DND-41 (cell line): Measurements from ENCODE around the gene NLRP9.
"Not testable (repeated sequence)": the region's sequence is repeated elsewhere in the genome, so short reads cannot be mapped to it uniquely, and the experiment has no call there.

Experiments used
- ATAC-seq: fragments of 200-7000 bp; cut with Tn5 transposase; 3 replicates; pipeline ENCODE4 v1.9.1; 2021; ENCODE audit warnings: low read depth; ENCODE audit not compliant: insufficient read depth
- DNase-seq: peaks from one replicate; pipeline ENCODE4 v3.0.0-alpha.2; 2020
- H2AFZ ChIP-seq: 2 replicates; pipeline ENCODE4 v1.6.0; 2012; ENCODE audit warnings: low read depth, low read length
- H3K27ac ChIP-seq: 2 replicates; pipeline ENCODE4 v1.5.1; 2012; ENCODE audit warnings: low read length, inconsistent platforms
- H3K27me3 ChIP-seq: fragments of 200-600 bp; sonication (generic); 2 replicates; pipeline ENCODE4 v1.6.0; 2012; ENCODE audit warnings: low read length, mild to moderate bottlenecking, inconsistent platforms; ENCODE audit not compliant: insufficient read depth, poor library complexity
- H3K36me3 ChIP-seq: 2 replicates; pipeline ENCODE4 v1.5.1; 2012; ENCODE audit warnings: low read length, inconsistent platforms; ENCODE audit not compliant: insufficient read depth
- H3K4me1 ChIP-seq: 2 replicates; pipeline ENCODE4 v1.5.1; 2012; ENCODE audit warnings: mild to moderate bottlenecking, low read length; ENCODE audit not compliant: insufficient read depth
- H3K4me2 ChIP-seq: 2 replicates; pipeline ENCODE4 v1.6.0; 2012; ENCODE audit warnings: mild to moderate bottlenecking, moderate library complexity, low read length, inconsistent platforms; ENCODE audit not compliant: insufficient read depth
- H3K4me3 ChIP-seq, 2 experiments: fragments of 200-600 bp in 1 of 2; shearing (Covaris generic) in 1 of 2; 2 replicates each; pipeline ENCODE4 v1.5.1; 2012 to 2016; ENCODE audit warnings: inconsistent platforms in 2 of 2, low read length in 2 of 2, mild to moderate bottlenecking in 2 of 2, low read depth in 1 of 2, moderate library complexity in 1 of 2
- H3K79me2 ChIP-seq: 2 replicates; pipeline ENCODE4 v1.6.0; 2012; ENCODE audit warnings: low read length, inconsistent platforms; ENCODE audit not compliant: insufficient read depth
- H3K9ac ChIP-seq: 2 replicates; pipeline ENCODE4 v1.6.0; 2012; ENCODE audit warnings: low read depth, mild to moderate bottlenecking, inconsistent platforms, low read length, moderate library complexity
- H3K9me3 ChIP-seq: 2 replicates; pipeline ENCODE4 v1.5.1; 2012; ENCODE audit warnings: low read length, moderate library complexity, mild to moderate bottlenecking, inconsistent platforms; ENCODE audit not compliant: insufficient read depth, severe bottlenecking
- H4K20me1 ChIP-seq: 2 replicates; pipeline ENCODE4 v1.6.0; 2012; ENCODE audit warnings: low read length; ENCODE audit not compliant: insufficient read depth
- CTCF ChIP-seq: IDR thresholded peaks from 2 replicates; pipeline ENCODE4 v1.5.1; 2012; ENCODE audit warnings: borderline replicate concordance, low read length, moderate library complexity, mild to moderate bottlenecking; ENCODE audit not compliant: poor library complexity, severe bottlenecking; ENCODE audit errors: extremely low read depth
- EZH2 ChIP-seq: IDR thresholded peaks from 3 replicates; pipeline ENCODE4 v1.6.1; 2012; ENCODE audit warnings: borderline replicate concordance, low read depth, mild to moderate bottlenecking, moderate library complexity, low read length, inconsistent platforms; ENCODE audit not compliant: severe bottlenecking

The NLRP9 gene

GRCh38 chr19:55750715-55751114, 12.5 kb upstream of the NLRP9 start:
- Histone ChIP-seq H3K4me1 (no peaks in the 10 kb centered on the region), H3K4me2 (no peak overlapping the region)

GRCh38 chr19:55730378-55730777, 7.8 kb downstream of the NLRP9 start:
- not testable (repeated sequence) for ATAC-seq, H3K27me3 ChIP-seq, H3K27ac ChIP-seq, H3K79me2 ChIP-seq, H3K36me3 ChIP-seq, H3K9ac ChIP-seq, H3K9me3 ChIP-seq, DNase-seq, H4K20me1 ChIP-seq, H3K4me2 ChIP-seq, H3K4me1 ChIP-seq, H2AFZ ChIP-seq, H3K4me3 ChIP-seq

More at GRCh38 chr19:55750715-55751114, 12.5 kb upstream of the NLRP9 start:
- no peak overlapping the region for H2AFZ ChIP-seq
- H3K36me3 ChIP-seq: no peaks in the 10 kb centered on the region
- DNase-seq: no peak
- no peak overlapping the region for H3K4me3 ChIP-seq
- H3K9me3 ChIP-seq: no peaks in the 10 kb centered on the region
- TF ChIP-seq EZH2 (no peak), CTCF (no peak)
- no peaks in the 10 kb centered on the region for H4K20me1 ChIP-seq
- H3K9ac ChIP-seq: no peak overlapping the region
- H3K27me3 ChIP-seq: no peaks in the 10 kb centered on the region
- no peak for ATAC-seq
- no peak overlapping the region for H3K27ac ChIP-seq
- H3K79me2 ChIP-seq: no peaks in the 10 kb centered on the region

DNA sequence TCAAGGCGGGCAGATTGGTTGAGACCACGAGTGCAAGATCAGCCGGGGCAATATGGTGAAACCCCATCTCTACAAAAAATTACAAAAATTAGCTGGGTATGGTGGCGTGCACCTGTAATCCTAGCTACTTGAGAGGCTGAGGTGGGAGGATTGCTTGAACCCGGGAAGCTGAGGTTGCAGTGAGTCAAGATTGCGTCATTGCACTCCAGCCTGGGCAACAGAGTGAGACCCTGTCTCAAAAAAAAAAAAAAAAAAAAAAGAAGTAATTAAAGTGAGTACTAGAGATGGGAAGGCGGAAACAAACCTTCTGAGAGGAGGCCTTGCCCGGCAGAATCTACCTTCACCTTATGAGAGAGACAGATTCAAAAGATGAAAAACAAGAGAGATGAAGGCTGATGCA, 14.7 kb downstream of the NLRP9 start:
- H3K27me3 ChIP-seq: no peaks in the 10 kb centered on the region
- H3K79me2 ChIP-seq: no peaks in the 10 kb centered on the region
- no peaks in the 10 kb centered on the region for H3K4me1 ChIP-seq
- DNase-seq: no peak
- no peak overlapping the region for H3K9ac ChIP-seq
- no peak overlapping the region for H2AFZ ChIP-seq
- no peak overlapping the region for H3K27ac ChIP-seq
- TF ChIP-seq CTCF (no peak), EZH2 (no peak)
- ATAC-seq: no peak
- no peaks in the 10 kb centered on the region for H3K36me3 ChIP-seq
- H3K4me2 ChIP-seq: no peak overlapping the region
- H3K9me3 ChIP-seq: peaks cover 11% of the 10 kb centered on the region
- no peak overlapping the region for H3K4me3 ChIP-seq
- no peaks in the 10 kb centered on the region for H4K20me1 ChIP-seq

- Histone ChIP-seq H4K20me1 (no peaks in the 10 kb centered on the region), H2AFZ (no peak overlapping the region), H3K9me3 (peaks cover 11% of the 10 kb centered on the region), H3K79me2 (no peaks in the 10 kb centered on the region), H3K27me3 (peaks cover 4% of the 10 kb centered on the region), H3K9ac (no peak overlapping the region), H3K27ac (no peak overlapping the region), H3K36me3 (no peaks in the 10 kb centered on the region), H3K4me2 (no peak overlapping the region), H3K4me3 (no peak overlapping the region), H3K4me1 (no peaks in the 10 kb centered on the region)
- ATAC-seq (no peak), DNase-seq (no peak)
- TF ChIP-seq EZH2 (no peak), CTCF (no peak)
These were observed 17.4 kb downstream of the NLRP9 start for GRCh38 chr19:55720801-55721200.
